PFSK-1 (cell line): ENCODE data around the gene SAMD14.

Experiments
- FOXP2 ChIP-seq: optimal IDR thresholded peaks from 2 replicates; pipeline ENCODE3; 2011; ENCODE audit warnings: borderline replicate concordance, control low read depth, inconsistent platforms; ENCODE audit not compliant: insufficient read depth; ENCODE audit errors: extremely low read length, extremely low read depth
- POLR2AphosphoS5 ChIP-seq: IDR thresholded peaks from 2 replicates; pipeline ENCODE4 v1.6.1; 2012; ENCODE audit warnings: low read depth, mild to moderate bottlenecking, control low read depth, low read length, moderate library complexity
- SIN3A ChIP-seq: IDR thresholded peaks from 2 replicates; pipeline ENCODE4 v1.6.1; 2012; ENCODE audit warnings: mild to moderate bottlenecking, low read length, moderate library complexity, borderline replicate concordance; ENCODE audit not compliant: insufficient read depth
- TAF1 ChIP-seq: IDR thresholded peaks from 2 replicates; pipeline ENCODE4 v1.6.1; 2012; ENCODE audit warnings: low read length, control low read depth, borderline replicate concordance; ENCODE audit not compliant: insufficient read depth
- TF ChIP-seq, protein P1 (sequence below), 2 experiments: IDR thresholded peaks; 2 replicates each; pipeline versions ENCODE4 v1.6.1 to v1.8.0; 2011 to 2012; ENCODE audit warnings: low read depth in 2 of 2, low read length in 2 of 2, control low read depth in 1 of 2, inconsistent platforms in 1 of 2, mild to moderate bottlenecking in 1 of 2, moderate library complexity in 1 of 2; ENCODE audit not compliant: insufficient read depth in 1 of 2

The SAMD14 gene

DNA sequence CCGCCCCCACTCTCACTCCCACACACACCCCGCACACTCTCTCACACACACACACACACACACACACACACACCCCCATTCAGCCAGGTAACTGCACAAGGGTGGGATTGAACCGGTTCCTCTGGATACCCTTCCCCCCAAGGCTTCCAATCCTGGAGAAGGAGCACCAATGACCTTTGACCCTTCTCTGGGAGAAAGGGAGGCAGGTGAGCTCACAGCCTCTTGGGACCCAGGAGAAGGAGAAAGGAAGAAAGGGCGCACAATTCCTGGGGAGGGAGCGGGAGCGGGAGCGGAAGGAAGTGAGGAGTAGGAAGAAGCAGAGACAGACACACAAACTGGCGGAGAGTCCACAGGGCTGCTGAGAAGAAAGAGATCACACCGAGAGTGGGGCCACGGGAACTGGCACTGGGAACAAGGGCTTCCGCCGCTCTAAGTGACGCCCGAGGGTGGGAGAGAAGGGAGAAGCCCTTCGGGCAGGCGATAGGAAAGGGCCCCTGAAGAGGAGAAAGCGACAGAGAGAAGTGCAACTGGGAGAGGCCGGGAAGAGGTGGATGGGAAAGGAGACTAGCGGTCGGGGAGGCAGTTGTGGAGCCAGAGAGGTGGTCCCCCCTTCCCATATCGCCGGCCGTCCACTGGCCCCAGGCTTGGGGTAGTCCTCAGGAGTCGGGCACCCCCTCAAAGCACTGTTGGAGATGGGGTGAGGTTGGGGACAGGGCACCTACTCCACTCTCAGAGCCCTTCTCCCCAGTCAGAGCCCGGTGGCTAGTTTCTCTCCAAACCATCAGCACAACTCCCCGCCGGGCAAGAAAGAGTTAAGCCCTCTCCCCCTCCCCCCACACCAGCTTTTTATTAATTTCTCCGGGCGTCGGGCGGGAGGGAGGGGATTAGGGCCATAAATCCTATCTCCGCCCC lies 1.3 kb downstream of the SAMD14 start:
- no peak for TF ChIP-seq TAF1
- TF ChIP-seq FOXP2, result no peak
- TF ChIP-seq, protein P1, sequence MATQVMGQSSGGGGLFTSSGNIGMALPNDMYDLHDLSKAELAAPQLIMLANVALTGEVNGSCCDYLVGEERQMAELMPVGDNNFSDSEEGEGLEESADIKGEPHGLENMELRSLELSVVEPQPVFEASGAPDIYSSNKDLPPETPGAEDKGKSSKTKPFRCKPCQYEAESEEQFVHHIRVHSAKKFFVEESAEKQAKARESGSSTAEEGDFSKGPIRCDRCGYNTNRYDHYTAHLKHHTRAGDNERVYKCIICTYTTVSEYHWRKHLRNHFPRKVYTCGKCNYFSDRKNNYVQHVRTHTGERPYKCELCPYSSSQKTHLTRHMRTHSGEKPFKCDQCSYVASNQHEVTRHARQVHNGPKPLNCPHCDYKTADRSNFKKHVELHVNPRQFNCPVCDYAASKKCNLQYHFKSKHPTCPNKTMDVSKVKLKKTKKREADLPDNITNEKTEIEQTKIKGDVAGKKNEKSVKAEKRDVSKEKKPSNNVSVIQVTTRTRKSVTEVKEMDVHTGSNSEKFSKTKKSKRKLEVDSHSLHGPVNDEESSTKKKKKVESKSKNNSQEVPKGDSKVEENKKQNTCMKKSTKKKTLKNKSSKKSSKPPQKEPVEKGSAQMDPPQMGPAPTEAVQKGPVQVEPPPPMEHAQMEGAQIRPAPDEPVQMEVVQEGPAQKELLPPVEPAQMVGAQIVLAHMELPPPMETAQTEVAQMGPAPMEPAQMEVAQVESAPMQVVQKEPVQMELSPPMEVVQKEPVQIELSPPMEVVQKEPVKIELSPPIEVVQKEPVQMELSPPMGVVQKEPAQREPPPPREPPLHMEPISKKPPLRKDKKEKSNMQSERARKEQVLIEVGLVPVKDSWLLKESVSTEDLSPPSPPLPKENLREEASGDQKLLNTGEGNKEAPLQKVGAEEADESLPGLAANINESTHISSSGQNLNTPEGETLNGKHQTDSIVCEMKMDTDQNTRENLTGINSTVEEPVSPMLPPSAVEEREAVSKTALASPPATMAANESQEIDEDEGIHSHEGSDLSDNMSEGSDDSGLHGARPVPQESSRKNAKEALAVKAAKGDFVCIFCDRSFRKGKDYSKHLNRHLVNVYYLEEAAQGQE (IDR thresholded peaks at IDR 0.05; ENCODE audit: insufficient read depth in 1 of 2, low read depth in 2 of 2, low read length in 2 of 2), result 0 out of 4 replicates have a peak, but pooled peaks of 1 of the 2 experiments have one; percentile 20
- peak; percentile 46; the same call in 1 of the 2 replicates for TF ChIP-seq POLR2AphosphoS5
- TF ChIP-seq SIN3A, result no peak

DNA sequence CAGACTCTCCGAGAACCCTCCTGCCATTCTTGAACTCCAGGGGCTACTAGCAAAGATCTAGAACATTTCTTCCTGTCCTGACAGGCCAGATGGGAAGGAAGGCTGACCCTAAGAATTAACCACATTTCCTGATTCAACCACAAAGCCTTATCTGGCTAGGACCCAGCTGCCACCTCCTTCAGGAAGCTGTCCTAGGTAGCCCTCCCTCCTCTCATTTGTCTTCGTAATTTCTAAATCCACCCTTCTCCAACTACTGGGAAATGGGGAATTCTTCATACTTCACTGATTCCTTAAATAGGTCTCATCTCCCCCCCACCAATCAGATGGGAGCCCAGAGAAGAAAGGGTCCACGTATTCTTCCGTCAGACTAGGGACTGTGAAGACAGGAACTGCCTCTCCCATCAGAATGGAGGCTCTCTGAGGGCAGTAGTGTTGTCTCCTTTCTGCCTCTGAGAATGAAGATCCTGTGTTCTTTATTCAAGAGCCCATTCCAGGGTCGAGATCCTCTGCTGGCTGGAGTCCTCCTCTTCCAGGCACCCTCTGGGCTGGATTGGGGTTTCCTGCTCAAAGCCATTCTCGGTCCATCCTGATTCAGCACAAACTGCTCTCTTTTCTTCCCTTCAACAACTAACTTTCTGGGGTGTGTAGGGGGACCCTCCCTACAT lies 2.1 kb downstream of the SAMD14 start:
- TF ChIP-seq, protein P1 (IDR thresholded peaks at IDR 0.05; ENCODE audit: insufficient read depth in 1 of 2, low read depth in 2 of 2, low read length in 2 of 2), result no peak
- TF ChIP-seq SIN3A (no peak), TAF1 (no peak), FOXP2 (no peak), POLR2AphosphoS5 (no peak)

DNA sequence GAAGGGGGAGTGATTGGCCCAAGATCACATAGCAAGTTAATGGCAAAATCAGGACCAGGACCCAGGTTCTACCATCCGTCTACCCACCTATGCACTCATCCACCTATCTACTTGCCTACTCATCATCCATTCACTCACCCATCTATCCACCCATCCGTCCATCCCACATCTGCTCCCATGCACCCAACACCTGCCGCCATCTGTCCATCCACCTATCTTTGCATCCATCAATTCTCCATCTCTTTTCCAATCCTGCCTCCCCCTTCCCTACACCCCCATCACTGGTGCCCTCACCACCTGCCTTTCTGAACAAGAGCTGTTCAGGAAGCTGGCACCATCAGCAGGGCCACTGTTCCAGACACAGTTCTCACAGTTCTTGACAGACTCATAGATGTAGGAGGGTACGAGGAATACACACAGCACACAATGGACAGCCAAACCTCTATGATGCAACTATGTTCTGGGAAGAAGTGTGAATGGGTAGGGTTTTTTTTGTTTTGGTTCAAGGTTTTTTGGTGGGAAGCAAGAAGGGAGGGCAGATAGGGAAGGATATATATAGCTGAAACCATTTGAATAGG lies 4.5 kb downstream of the SAMD14 start:
- TF ChIP-seq SIN3A, result no peak
- no peak for TF ChIP-seq FOXP2
- no peak for TF ChIP-seq POLR2AphosphoS5
- TF ChIP-seq TAF1, result no peak
- TF ChIP-seq, protein P1 (IDR thresholded peaks at IDR 0.05; ENCODE audit: insufficient read depth in 1 of 2, low read depth in 2 of 2, low read length in 2 of 2), result no peak

DNA sequence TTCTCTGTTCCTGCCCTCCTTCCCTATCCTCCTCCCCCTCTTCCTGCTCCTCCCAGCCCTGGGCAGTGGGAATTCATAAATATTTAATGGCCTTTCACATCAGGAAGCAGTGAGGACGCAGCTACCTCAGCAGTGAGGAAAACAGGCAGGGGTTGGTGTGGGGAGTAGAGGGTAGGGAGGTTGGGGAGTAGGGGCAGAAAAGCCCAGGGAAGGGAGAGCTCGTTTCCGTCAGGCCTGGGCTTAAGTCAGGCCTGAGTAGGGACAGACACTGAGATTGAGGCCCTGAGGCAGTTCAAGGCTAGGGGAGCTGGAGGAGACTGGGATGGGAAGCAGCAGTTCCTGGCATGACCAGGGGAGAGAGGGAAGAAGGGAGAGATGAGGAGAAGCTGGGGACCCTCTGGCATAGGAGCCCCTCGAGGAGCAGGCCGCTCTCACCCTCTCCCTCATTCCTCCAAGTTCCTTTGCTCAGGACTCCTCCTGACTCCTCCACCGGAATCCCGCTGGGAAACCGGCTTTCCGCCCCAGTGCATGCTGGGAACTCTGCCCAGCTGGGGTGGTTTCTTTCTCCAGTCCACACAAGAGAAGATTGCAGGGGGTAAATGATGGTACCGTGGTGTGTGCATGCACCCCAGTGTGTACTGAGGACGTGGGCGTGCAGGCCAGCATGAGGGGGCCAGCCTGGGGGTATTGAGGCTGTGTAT lies 6.2 kb downstream of the SAMD14 start:
- TF ChIP-seq FOXP2 (peak; percentile 35), TAF1 (no peak), POLR2AphosphoS5 (peak; percentile 78; the same call in 1 of the 2 replicates), SIN3A (no peak)
- TF ChIP-seq, protein P1 (IDR thresholded peaks at IDR 0.05; ENCODE audit: insufficient read depth in 1 of 2, low read depth in 2 of 2, low read length in 2 of 2), result 0 out of 4 replicates have a peak, but pooled peaks of 1 of the 2 experiments have one; percentile 19
